Stimulated activated naive CD8-positive, alpha-beta T cell treated with anti-CD3 and anti-CD28 coated beads, Interleukin-15, Interleukin-2, amounts not matched to agents 100 ng/mL and 50 ng/mL, for 24 hours (primary cell): ENCODE results near the gene OR2S2.
"Not testable (repeated sequence)": the region's sequence is repeated elsewhere in the genome, so short reads cannot be mapped to it uniquely, and the experiment has no call there.

Experiments
- H3K27ac Mint-ChIP-seq: one replicate; pipeline ENCODE4 v1.8.0; 2021; ENCODE audit warnings: mild to moderate bottlenecking, mixed read lengths
- H3K27me3 Mint-ChIP-seq: one replicate; pipeline ENCODE4 v1.8.0; 2021; ENCODE audit warnings: mixed read lengths
- H3K36me3 Mint-ChIP-seq: one replicate; pipeline ENCODE4 v1.8.0; 2021; ENCODE audit warnings: low read depth, mixed read lengths
- H3K4me1 Mint-ChIP-seq: one replicate; pipeline ENCODE4 v1.8.0; 2021; ENCODE audit warnings: low read depth, mixed read lengths
- H3K4me3 Mint-ChIP-seq: one replicate; pipeline ENCODE4 v1.8.0; 2021; ENCODE audit warnings: mild to moderate bottlenecking, mixed read lengths
- H3K9me3 Mint-ChIP-seq: one replicate; pipeline ENCODE4 v1.8.0; 2021; ENCODE audit warnings: mixed read lengths

The OR2S2 gene, protein sequence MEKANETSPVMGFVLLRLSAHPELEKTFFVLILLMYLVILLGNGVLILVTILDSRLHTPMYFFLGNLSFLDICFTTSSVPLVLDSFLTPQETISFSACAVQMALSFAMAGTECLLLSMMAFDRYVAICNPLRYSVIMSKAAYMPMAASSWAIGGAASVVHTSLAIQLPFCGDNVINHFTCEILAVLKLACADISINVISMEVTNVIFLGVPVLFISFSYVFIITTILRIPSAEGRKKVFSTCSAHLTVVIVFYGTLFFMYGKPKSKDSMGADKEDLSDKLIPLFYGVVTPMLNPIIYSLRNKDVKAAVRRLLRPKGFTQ

DNA sequence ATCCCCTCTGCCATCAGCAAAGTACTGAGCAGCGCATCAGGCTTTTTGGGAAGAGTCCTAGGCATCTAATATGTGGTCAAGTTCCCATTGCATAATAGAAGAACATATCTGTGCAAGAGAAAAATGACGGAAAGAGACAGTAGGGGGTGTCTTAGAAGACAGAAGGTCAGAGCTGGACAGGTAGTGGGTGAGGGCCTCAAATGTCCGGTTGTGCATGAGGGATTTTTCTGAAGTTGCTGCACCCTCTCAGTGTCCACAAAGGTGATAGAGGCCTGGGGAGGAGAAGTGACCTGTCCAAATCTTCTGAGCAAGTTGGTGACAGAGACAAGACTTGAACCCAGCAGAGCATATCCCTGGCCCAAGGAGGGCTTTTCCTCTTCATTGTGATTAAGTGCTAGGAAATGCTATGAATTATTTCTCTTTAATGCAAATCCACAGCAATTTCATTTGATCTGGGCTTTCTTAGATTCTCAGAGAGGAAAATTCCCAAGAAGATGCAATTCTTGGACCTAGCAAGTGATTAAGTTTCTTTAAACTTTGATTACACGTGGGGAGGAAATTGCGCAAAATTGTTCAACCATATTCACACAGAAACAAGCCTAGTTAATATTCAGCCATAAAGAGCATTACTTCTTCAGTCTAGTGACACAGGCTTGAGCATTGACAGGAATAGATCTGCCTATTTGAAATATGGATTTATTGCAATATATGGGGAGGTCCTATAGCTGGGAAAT is at the start of gene OR2S2:
Gene OR2S2, minus strand, starts transcription at position 51 of the 734 bp plus-strand sequence. CDS start 56 bp downstream, outside the sequence.
- H3K27ac Mint-ChIP-seq, result no peak within 1 kb of the TSS
- no peaks in the 10 kb centered on the region for H3K4me1 Mint-ChIP-seq
- H3K4me3 Mint-ChIP-seq, result no peak within 1 kb of the TSS
- H3K36me3 Mint-ChIP-seq, result no peaks in the 10 kb centered on the region
- no peaks in the 10 kb centered on the region for H3K9me3 Mint-ChIP-seq
- H3K27me3 Mint-ChIP-seq, result peaks cover 8% of the 10 kb centered on the region

DNA sequence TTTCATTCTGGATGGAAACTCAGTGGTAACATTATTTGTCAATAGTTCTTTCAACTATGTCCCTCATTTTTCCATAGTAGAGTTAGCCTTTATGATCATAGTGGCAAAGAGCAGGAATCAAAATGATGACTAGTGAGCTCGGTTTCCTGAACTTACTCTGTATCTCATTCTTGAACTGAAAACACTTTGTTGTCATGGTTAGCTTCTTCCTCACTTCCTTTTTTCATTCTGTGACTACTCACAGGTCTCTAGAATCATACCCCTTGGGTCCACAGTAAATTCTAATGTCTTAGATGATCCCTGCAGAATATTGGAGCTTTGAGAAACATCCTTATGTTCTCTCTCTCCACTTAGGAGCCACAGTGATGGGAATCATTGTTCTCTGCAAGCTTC is 49.4 kb upstream of the OR2S2 start:
- Mint-ChIP-seq H3K4me3 (no peak overlapping the region), H3K27me3 (peaks cover 56% of the 10 kb centered on the region), H3K27ac (no peak overlapping the region), H3K9me3 (no peaks in the 10 kb centered on the region), H3K36me3 (no peaks in the 10 kb centered on the region), H3K4me1 (peaks cover 20% of the 10 kb centered on the region)

- Mint-ChIP-seq H3K9me3 (no peaks in the 10 kb centered on the region), H3K27me3 (peaks cover 53% of the 10 kb centered on the region), H3K4me3 (no peak overlapping the region), H3K36me3 (no peaks in the 10 kb centered on the region), H3K4me1 (peaks cover 20% of the 10 kb centered on the region), H3K27ac (no peak overlapping the region)
Observed at GRCh38 chr9:36006549-36007315, 48.8 kb upstream of the OR2S2 start.

GRCh38 chr9:36005891-36006290 is 47.9 kb upstream of the OR2S2 start:
- no peaks in the 10 kb centered on the region for H3K36me3 Mint-ChIP-seq
- H3K4me1 Mint-ChIP-seq, result peaks cover 20% of the 10 kb centered on the region
- H3K27me3 Mint-ChIP-seq, result peaks cover 54% of the 10 kb centered on the region
- no peak overlapping the region for H3K4me3 Mint-ChIP-seq
- H3K27ac Mint-ChIP-seq, result no peak overlapping the region
- no peaks in the 10 kb centered on the region for H3K9me3 Mint-ChIP-seq

DNA sequence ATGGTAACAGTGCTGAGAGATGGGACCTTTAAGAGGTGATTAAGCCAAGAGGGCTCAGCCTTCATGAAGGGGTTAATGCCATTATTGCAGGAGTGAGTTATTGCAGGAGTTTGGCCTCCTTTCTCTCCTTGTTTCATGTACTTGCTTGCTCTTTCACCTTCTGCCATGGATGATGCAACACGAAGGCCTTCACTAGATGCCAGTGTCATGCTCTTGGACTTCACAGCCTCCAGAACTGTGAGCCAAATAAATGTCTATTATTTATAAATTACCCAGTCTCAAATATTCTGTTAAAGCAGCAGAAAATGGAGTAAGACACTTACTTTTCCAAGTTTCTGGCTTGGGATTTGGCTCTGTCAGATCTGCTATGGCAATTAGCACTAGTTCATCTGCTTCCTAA is 40.4 kb upstream of the OR2S2 start:
- no peak overlapping the region for H3K4me3 Mint-ChIP-seq
- no peaks in the 10 kb centered on the region for H3K4me1 Mint-ChIP-seq
- H3K9me3 Mint-ChIP-seq, result peaks cover 7% of the 10 kb centered on the region
- H3K27ac Mint-ChIP-seq, result no peak overlapping the region
- H3K36me3 Mint-ChIP-seq, result no peaks in the 10 kb centered on the region
- H3K27me3 Mint-ChIP-seq, result peaks cover 43% of the 10 kb centered on the region

DNA sequence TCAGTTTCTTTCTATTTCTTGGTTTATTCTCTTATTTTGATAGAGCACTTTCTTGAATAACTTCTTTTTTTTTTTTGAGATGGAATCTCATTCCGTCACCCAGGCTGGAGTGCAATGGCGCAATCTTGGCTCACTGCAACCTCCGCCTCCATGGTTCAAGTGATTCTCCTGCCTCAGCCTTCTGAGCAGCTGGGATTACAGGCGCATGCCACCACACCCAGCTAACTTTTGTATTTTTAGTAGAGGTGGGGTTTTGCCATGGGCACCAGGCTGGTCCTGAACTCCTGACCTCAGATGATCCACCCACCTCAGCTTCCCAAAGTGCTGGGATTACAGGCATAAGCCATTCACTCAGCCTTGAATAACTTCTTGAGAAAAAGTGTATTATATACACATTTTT is 39.1 kb upstream of the OR2S2 start:
- H3K4me1 Mint-ChIP-seq, H3K9me3 Mint-ChIP-seq, H3K36me3 Mint-ChIP-seq, H3K27ac Mint-ChIP-seq, H3K4me3 Mint-ChIP-seq: not testable (repeated sequence)
- peaks cover 40% of the 10 kb centered on the region for H3K27me3 Mint-ChIP-seq

- Mint-ChIP-seq H3K27me3 (peaks cover 40% of the 10 kb centered on the region), H3K4me1 (no peaks in the 10 kb centered on the region), H3K27ac (no peak overlapping the region), H3K36me3 (no peaks in the 10 kb centered on the region), H3K9me3 (peaks cover 7% of the 10 kb centered on the region), H3K4me3 (no peak overlapping the region)
Observed at GRCh38 chr9:35996358-35996970, 38.5 kb upstream of the OR2S2 start.

DNA sequence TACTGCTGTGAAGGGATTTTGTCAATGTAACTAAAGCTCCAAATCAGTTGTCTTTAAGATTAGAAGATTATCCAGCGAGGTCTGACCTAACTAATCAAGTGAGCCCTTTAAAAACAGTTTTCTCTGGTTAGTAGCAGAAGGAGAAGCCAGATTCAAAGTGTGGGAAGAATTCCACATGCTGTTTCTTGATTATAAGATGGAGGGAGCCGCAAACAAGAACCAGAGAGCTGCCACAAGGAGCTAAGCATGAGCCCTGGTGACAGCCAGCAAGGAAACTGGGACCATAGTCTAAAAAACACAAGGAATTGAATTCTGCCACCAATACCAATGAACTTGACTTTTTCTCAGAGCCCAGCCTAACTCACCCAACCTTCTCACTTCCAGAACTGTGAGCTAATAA is 37.0 kb upstream of the OR2S2 start:
- Mint-ChIP-seq H3K9me3 (peaks cover 7% of the 10 kb centered on the region), H3K4me3 (no peak overlapping the region), H3K4me1 (no peaks in the 10 kb centered on the region), H3K27me3 (peaks cover 35% of the 10 kb centered on the region), H3K36me3 (no peaks in the 10 kb centered on the region), H3K27ac (no peak overlapping the region)

DNA sequence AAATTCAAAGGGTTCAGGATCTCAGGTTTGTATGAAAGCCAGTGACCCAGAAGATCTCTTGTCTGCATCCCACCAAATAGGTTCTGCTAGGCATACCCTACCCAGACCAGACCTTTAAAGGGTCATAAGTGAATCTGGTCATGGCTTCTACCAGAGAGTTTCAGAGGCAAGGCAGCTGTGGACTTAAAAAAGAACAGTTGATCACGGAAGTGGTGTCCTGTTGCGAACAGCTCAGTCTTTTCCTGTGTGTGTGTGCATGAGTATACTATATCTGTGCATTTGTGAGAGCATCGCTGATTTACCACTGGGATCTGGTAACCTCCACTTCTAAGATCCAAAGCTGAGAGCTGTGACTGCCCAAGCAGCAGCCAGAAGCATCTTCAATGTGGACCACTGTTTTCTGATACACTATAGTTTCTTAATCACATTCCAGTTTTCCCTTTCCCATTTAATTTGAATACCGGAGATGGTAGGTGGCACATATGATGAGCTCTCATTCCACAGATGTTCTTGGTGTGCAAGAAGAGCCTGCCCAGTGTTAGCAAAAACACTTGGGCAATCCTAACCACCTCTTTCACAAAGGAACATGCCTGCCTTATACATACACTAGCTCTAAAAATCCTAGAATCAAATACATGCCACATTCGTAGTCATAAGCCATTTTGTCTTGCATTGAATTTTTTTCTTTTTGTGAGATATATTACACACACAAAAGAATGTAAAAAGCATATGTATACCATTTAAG is 36.2 kb upstream of the OR2S2 start:
- no peaks in the 10 kb centered on the region for H3K4me1 Mint-ChIP-seq
- H3K4me3 Mint-ChIP-seq, result no peak overlapping the region
- peaks cover 34% of the 10 kb centered on the region for H3K27me3 Mint-ChIP-seq

GRCh38 chr9:35993136-35993535 is 35.2 kb upstream of the OR2S2 start:
- H3K36me3 Mint-ChIP-seq, H3K27ac Mint-ChIP-seq, H3K4me3 Mint-ChIP-seq, H3K4me1 Mint-ChIP-seq, H3K9me3 Mint-ChIP-seq: not testable (repeated sequence)
- peaks cover 34% of the 10 kb centered on the region for H3K27me3 Mint-ChIP-seq

More for the DNA sequence above, 36.2 kb upstream of the OR2S2 start:
- H3K36me3 Mint-ChIP-seq, result no peaks in the 10 kb centered on the region
- H3K27ac Mint-ChIP-seq, result no peak overlapping the region
- peaks cover 7% of the 10 kb centered on the region for H3K9me3 Mint-ChIP-seq

- Mint-ChIP-seq H3K4me1 (no peaks in the 10 kb centered on the region), H3K9me3 (no peaks in the 10 kb centered on the region), H3K4me3 (no peak overlapping the region), H3K27me3 (peaks cover 34% of the 10 kb centered on the region), H3K27ac (no peak overlapping the region), H3K36me3 (no peaks in the 10 kb centered on the region)
Observed at GRCh38 chr9:35990155-35990554, 32.2 kb upstream of the OR2S2 start.

GRCh38 chr9:35984021-35984420 is 26.1 kb upstream of the OR2S2 start:
- Mint-ChIP-seq H3K4me1 (no peaks in the 10 kb centered on the region), H3K27ac (no peak overlapping the region), H3K4me3 (no peak overlapping the region), H3K9me3 (no peaks in the 10 kb centered on the region), H3K36me3 (no peaks in the 10 kb centered on the region), H3K27me3 (peaks cover 35% of the 10 kb centered on the region)

GRCh38 chr9:35981699-35982098 is 23.7 kb upstream of the OR2S2 start:
- no peaks in the 10 kb centered on the region for H3K9me3 Mint-ChIP-seq
- no peaks in the 10 kb centered on the region for H3K4me1 Mint-ChIP-seq
- no peak overlapping the region for H3K4me3 Mint-ChIP-seq
- no peak overlapping the region for H3K27ac Mint-ChIP-seq
- no peaks in the 10 kb centered on the region for H3K36me3 Mint-ChIP-seq
- H3K27me3 Mint-ChIP-seq, result peaks cover 45% of the 10 kb centered on the region

DNA sequence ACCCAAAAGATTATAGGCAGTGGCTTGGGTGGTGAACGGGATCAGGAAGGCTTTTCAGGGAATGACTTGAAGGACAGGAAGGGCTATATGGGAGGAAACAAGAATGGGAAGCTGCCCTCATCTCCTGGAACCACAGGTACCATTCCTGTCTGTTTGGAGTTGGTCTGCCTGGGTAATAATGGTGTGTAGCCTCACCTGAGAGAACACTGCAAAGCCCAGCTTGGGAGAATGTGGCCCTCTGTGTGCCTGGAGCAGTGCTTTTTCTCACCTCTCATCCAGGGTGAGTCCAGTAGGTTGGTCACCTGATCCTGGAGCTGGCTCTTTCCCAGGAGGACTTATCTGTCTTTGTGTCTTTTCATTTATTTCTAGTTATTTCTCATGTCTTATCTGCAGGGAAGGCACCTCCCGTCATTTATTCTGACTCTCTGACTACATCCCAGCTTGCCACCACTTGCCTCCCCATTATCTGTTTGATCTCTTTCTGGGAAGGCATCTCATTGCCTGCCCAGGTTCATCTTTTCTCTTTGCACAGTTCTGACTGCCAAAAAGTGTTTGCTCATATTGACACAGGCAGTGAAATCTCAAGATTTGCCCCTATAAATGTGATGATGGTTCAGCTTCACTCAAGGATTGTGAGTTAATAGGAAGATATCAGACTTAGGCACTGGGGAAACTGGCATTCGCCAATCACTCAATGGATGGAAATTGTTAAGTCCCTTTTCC is 22.5 kb upstream of the OR2S2 start:
- Mint-ChIP-seq H3K4me1 (no peaks in the 10 kb centered on the region), H3K27me3 (peaks cover 52% of the 10 kb centered on the region), H3K4me3 (no peak overlapping the region), H3K36me3 (no peaks in the 10 kb centered on the region), H3K9me3 (peaks cover 9% of the 10 kb centered on the region), H3K27ac (no peak overlapping the region)
